Right lobe of liver (tissue), 6 donors: Measurements from ENCODE around the gene CISH. TPM values are rescaled to one million over a fixed set of nuclear protein-coding genes. Genes with fewer than 3 reads are reported as not detected.

Experiments used
- ATAC-seq, 4 donors: fragments of 200-7000 bp; cut with Tn5 transposase; one replicate each; pipeline ENCODE4 v1.9.1; 2020; ENCODE audit warnings: mild to moderate bottlenecking in 4 of 4, moderate library complexity in 4 of 4
- DNase-seq, 3 donors: peaks; one replicate each; pipeline ENCODE4 v3.0.0-alpha.2; 2020
- H3K27ac ChIP-seq, 3 donors: fragments of 200-600 bp; one replicate each; pipeline ENCODE4 v1.8.0; 2022
- H3K27me3 ChIP-seq, 2 donors: fragments of 200-600 bp; one replicate each; pipeline ENCODE4 v1.8.0; 2022
- H3K36me3 ChIP-seq, 4 donors: fragments of 200-600 bp; sonication (generic) in 1 of 4; one replicate each; pipeline versions ENCODE4 v1.5.1 to v1.8.0; 2017 to 2022; ENCODE audit warnings: control low read depth in 1 of 4
- H3K4me1 ChIP-seq, 4 donors: fragments of 200-600 bp; sonication (generic) in 1 of 4; one replicate each; pipeline versions ENCODE4 v1.5.1 to v1.8.0; 2017 to 2022; ENCODE audit warnings: control low read depth in 1 of 4
- H3K4me3 ChIP-seq, 3 donors: fragments of 200-600 bp; one replicate each; pipeline ENCODE4 v1.8.0; 2022
- H3K9me3 ChIP-seq, 4 donors: fragments of 200-600 bp; sonication (generic) in 1 of 4; one replicate each; pipeline versions ENCODE4 v1.5.1 to v1.8.0; 2017 to 2022; ENCODE audit warnings: control low read depth in 1 of 4
- POLR2A ChIP-seq: fragments of 450-650 bp; IDR thresholded peaks from one replicate; pipeline ENCODE4 v1.6.1; 2017; ENCODE audit warnings: antibody characterized with exemption, mild to moderate bottlenecking
- WGBS: methylation state at CpG from one replicate; pipeline ENCODE4 v1.1.6; 2018; ENCODE audit warnings: low coverage, low lambda C conversion rate; ENCODE audit not compliant: insufficient coverage; ENCODE audit errors: missing lambda C conversion rate; 5-methylcytosine and 5-hydroxymethylcytosine counted together
- intact Hi-C, 2 donors: fragments of 100-400 bp; cut with DNase I; formaldehyde crosslinking; loops; one replicate each; pipeline versions ENCODE4 v1.11.2 to v1.14.1; 2022
- total RNA-seq, 6 experiments: library from RNA; depleted of rRNA in 2 of 6; stranded (reverse); fragments of >200 nt in 2 of 6; fragmentation: NEBNext Ultra II Directional in 3 of 6; extraction: Animal tissue kit (Norgen Biotek cat#: 25700) in 3 of 6; gene quantifications; one replicate each; pipeline versions ENCODE4 v1.1.0 to v1.2.4, GENCODE V29; 2016 to 2023
- TF ChIP-seq, protein P1 (sequence below), 4 donors: fragments of 200-600 bp in 3 of 4; fragments of 450-650 bp in 1 of 4; IDR thresholded peaks; one replicate each; pipeline versions ENCODE4 v1.5.1 to v1.8.0; 2016 to 2022; ENCODE audit warnings: antibody characterized with exemption in 4 of 4, mild to moderate bottlenecking in 2 of 4
- donor health status: DM: no; HTN: yes; CAD: no.
- donor health status: DM: no; HTN: no; CAD: no.
- donor health status: DM: no; HTN: no; CAD: no.
- donor health status: DM: no; HTN: yes; CAD: no.
- donor health status: DM: no; HTN: yes; CAD: no.

The CISH gene
- total RNA-seq, 6 experiments from 2014 or later, result 5.3 to 28.1 (median 17.8) TPM

DNA sequence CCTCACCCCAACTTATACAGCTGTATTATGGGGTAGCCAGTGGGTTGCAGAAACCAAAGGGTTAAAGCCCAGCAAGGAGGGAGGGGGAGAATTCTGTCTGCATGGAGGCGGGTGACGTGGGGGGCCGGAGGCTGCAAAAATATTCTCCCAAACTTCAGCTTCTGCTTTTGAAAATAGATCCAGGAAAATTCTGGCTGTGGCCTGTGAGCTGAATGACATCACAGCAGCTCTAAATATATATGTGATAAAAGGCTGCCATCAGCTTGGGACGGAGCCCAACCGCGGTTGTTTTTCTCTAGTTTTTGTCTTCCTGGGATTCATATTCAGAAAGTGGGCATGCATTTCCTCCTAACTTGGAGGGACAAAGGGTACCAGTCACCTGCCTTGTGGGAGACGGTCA is 33.0 kb upstream of the CISH start:
- no peaks in the 10 kb centered on the region for H3K27me3 ChIP-seq
- TF ChIP-seq, protein P1, sequence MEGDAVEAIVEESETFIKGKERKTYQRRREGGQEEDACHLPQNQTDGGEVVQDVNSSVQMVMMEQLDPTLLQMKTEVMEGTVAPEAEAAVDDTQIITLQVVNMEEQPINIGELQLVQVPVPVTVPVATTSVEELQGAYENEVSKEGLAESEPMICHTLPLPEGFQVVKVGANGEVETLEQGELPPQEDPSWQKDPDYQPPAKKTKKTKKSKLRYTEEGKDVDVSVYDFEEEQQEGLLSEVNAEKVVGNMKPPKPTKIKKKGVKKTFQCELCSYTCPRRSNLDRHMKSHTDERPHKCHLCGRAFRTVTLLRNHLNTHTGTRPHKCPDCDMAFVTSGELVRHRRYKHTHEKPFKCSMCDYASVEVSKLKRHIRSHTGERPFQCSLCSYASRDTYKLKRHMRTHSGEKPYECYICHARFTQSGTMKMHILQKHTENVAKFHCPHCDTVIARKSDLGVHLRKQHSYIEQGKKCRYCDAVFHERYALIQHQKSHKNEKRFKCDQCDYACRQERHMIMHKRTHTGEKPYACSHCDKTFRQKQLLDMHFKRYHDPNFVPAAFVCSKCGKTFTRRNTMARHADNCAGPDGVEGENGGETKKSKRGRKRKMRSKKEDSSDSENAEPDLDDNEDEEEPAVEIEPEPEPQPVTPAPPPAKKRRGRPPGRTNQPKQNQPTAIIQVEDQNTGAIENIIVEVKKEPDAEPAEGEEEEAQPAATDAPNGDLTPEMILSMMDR (IDR thresholded peaks at IDR 0.05), result no peak
- no peak for TF ChIP-seq POLR2A
- H3K36me3 ChIP-seq, result peaks cover 0 to 20% (median 7%) of the 10 kb centered on the region in 4 donors
- DNase-seq (no peak), ATAC-seq (no peak)
- H3K4me3 ChIP-seq, result no peak overlapping the region
- H3K27ac ChIP-seq, result no peak overlapping the region
- no peaks in the 10 kb centered on the region for H3K9me3 ChIP-seq
- 69% methylated on average over 6 of the region's 7 CpGs for WGBS
- intact Hi-C loops, result no loop called here
- H3K4me1 ChIP-seq, result no peaks in the 10 kb centered on the region

DNA sequence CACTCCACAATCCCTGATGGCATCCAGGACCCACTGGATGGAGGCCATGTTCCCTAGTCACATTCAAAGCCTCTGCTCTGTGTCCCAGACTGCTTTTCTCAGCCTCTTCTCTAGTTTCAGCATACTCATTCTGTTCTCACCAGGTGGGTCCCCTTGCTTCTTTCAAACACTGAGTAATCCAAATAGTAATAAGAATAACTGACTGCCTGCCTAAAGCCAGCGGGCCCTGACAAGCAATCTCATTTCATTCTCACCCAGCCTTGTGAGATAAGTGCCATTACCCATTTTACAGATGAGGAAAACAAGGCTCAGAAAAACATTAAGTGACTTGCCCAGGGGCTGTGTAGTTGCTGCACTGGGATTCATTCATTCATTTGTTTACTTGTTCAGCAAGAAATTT is 30.8 kb upstream of the CISH start:
- H3K36me3 ChIP-seq, result peaks cover 0 to 20% (median 7%) of the 10 kb centered on the region in 4 donors
- TF ChIP-seq POLR2A, result no peak
- TF ChIP-seq, protein P1 (IDR thresholded peaks at IDR 0.05), result no peak
- WGBS, result no CpG with 5 or more reads among the region's 1 CpG

DNA sequence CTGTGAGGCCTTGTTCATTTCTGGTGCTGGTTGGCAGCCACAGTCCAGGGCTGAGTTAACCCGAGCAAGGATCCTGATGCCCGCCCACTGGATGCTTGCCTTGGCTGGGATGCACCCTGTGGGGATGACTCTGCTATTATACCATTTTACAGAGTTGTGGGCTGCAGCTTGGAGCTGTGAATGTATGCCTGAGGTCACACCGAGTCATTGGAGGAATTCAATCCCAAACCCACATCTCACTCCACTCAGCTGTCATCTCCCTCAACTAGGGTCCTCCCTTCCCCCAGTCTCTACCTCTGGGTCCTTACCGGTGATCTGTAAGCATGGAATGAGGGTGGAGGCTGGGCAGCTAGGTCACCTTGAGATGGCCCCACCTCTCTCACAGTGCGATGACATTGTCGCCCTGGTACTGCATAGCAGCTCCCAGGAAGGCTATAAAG is 27.5 kb upstream of the CISH start:
- Histone ChIP-seq H3K4me1 (no peaks in the 10 kb centered on the region), H3K27me3 (no peaks in the 10 kb centered on the region), H3K27ac (no peak overlapping the region), H3K36me3 (peaks cover 0 to 10% (median 7%) of the 10 kb centered on the region in 4 donors), H3K9me3 (no peaks in the 10 kb centered on the region), H3K4me3 (no peak overlapping the region)
- intact Hi-C loops, result no loop called here
- WGBS, result 100% methylated on average over 1 of the region's 6 CpGs
- ATAC-seq, result no peak
- TF ChIP-seq POLR2A, result no peak
- TF ChIP-seq, protein P1 (IDR thresholded peaks at IDR 0.05), result no peak
- DNase-seq, result no peak

More for the DNA sequence above, 30.8 kb upstream of the CISH start:
- no peak for DNase-seq
- Histone ChIP-seq H3K4me1 (no peaks in the 10 kb centered on the region), H3K27me3 (no peaks in the 10 kb centered on the region), H3K27ac (no peak overlapping the region), H3K9me3 (no peaks in the 10 kb centered on the region), H3K4me3 (no peak overlapping the region)
- no peak for ATAC-seq
- intact Hi-C loops, result no loop called here

DNA sequence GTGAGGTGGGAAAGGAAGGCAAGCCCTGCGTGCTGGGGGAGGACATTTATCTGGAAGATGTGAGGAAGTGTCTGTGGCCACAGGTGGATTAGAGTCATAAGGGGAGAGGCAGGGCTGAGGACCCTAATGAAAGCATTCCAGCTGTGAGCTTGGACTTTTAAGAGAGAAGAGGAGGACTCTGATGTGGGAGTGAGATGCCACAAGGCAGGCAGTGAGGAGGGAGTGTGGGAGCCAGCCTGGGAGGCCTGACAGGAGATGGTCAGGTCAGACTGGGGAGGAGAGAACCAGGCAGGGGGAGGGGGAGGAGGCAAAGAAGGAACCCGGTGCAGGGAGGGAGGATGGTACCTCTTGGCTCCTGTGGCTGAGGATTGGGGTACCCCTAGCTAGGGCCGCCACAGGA is 26.4 kb upstream of the CISH start:
- H3K36me3 ChIP-seq, result peaks cover 0 to 10% (median 4%) of the 10 kb centered on the region in 4 donors
- DNase-seq (no peak), ATAC-seq (no peak)
- WGBS, result 47% methylated on average over 2 of the region's 3 CpGs
- no peaks in the 10 kb centered on the region for H3K27me3 ChIP-seq
- intact Hi-C loops, result no loop called here
- H3K9me3 ChIP-seq, result no peaks in the 10 kb centered on the region
- TF ChIP-seq, protein P1 (IDR thresholded peaks at IDR 0.05), result no peak
- TF ChIP-seq POLR2A, result no peak
- no peak overlapping the region for H3K4me3 ChIP-seq
- H3K27ac ChIP-seq, result no peak overlapping the region
- no peaks in the 10 kb centered on the region for H3K4me1 ChIP-seq

GRCh38 chr3:50637011-50637410 is 25.4 kb upstream of the CISH start:
- peaks cover 0 to 7% (median under 1%) of the 10 kb centered on the region in 4 donors for H3K36me3 ChIP-seq
- no peaks in the 10 kb centered on the region for H3K4me1 ChIP-seq
- H3K27me3 ChIP-seq, result no peaks in the 10 kb centered on the region
- 86% methylated on average over 1 of the region's 4 CpGs for WGBS
- H3K27ac ChIP-seq, result no peak overlapping the region
- ATAC-seq, result no peak
- intact Hi-C loops, result no loop called here
- DNase-seq, result no peak
- no peak for TF ChIP-seq POLR2A
- TF ChIP-seq, protein P1 (IDR thresholded peaks at IDR 0.05), result no peak
- no peak overlapping the region for H3K4me3 ChIP-seq
- H3K9me3 ChIP-seq, result no peaks in the 10 kb centered on the region
